ENCODE measurements around the gene DUSP1. TPM values are rescaled to one million over a fixed set of nuclear protein-coding genes. Genes with fewer than 3 reads are reported as not detected.
"Not testable (repeated sequence)": the region's sequence is repeated elsewhere in the genome, so short reads cannot be mapped to it uniquely, and the experiment has no call there.

DUSP1 gene
- total RNA-seq = 203 and 294 TPM in 2 replicates

GRCh38 chr5:172770675-172771438 lies at the start of gene DUSP1:
DUSP1 (minus strand) TSS chr5:172771195; CDS start chr5:172770952, 243 bp downstream.
- peak; percentile 85 for DNase-seq (ENCODE audit: low read depth)

GRCh38 chr5:172820046-172820767 lies 49.2 kb upstream of the DUSP1 start:
- peak; percentile 83 for DNase-seq (ENCODE audit: low read depth)

- DNase-seq (ENCODE audit: low read depth) = no peak
Measured at GRCh38 chr5:172819569-172819968, 48.6 kb upstream of the DUSP1 start.

GRCh38 chr5:172818081-172818480 lies 47.1 kb upstream of the DUSP1 start:
- no peak for DNase-seq (ENCODE audit: low read depth)

- DNase-seq (ENCODE audit: low read depth) = no peak
Measured at GRCh38 chr5:172817664-172818063, 46.7 kb upstream of the DUSP1 start.

GRCh38 chr5:172816925-172817562 lies 46.0 kb upstream of the DUSP1 start:
- DNase-seq (ENCODE audit: low read depth) = peak; percentile 59

- no peak for DNase-seq (ENCODE audit: low read depth)
Measured at GRCh38 chr5:172815631-172816030, 44.6 kb upstream of the DUSP1 start.

- not testable (repeated sequence) for DNase-seq (ENCODE audit: low read depth)
Measured at GRCh38 chr5:172810996-172811395, 40.0 kb upstream of the DUSP1 start.

GRCh38 chr5:172809774-172810173 lies 38.8 kb upstream of the DUSP1 start:
- no peak for DNase-seq (ENCODE audit: low read depth)

- no peak for DNase-seq (ENCODE audit: low read depth)
Measured at GRCh38 chr5:172807766-172808311, 36.8 kb upstream of the DUSP1 start.

GRCh38 chr5:172806897-172807672 lies 36.1 kb upstream of the DUSP1 start:
- DNase-seq (ENCODE audit: low read depth) = peak; percentile 87

GRCh38 chr5:172805736-172806255 lies 34.8 kb upstream of the DUSP1 start:
- no peak for DNase-seq (ENCODE audit: low read depth)

- no peak for DNase-seq (ENCODE audit: low read depth)
Measured at GRCh38 chr5:172805018-172805683, 34.2 kb upstream of the DUSP1 start.

- DNase-seq (ENCODE audit: low read depth) = peak; percentile 47
Measured at GRCh38 chr5:172802567-172803176, 31.7 kb upstream of the DUSP1 start.

GRCh38 chr5:172802112-172802511 lies 31.1 kb upstream of the DUSP1 start:
- DNase-seq (ENCODE audit: low read depth) = no peak

- peak; percentile 96 for DNase-seq (ENCODE audit: low read depth)
Measured at GRCh38 chr5:172801179-172801671, 30.2 kb upstream of the DUSP1 start.

- peak; percentile 91 for DNase-seq (ENCODE audit: low read depth)
Measured at GRCh38 chr5:172800088-172800551, 29.1 kb upstream of the DUSP1 start.

GRCh38 chr5:172799416-172799815 lies 28.4 kb upstream of the DUSP1 start:
- no peak for DNase-seq (ENCODE audit: low read depth)

GRCh38 chr5:172798422-172799215 lies 27.6 kb upstream of the DUSP1 start:
- DNase-seq (ENCODE audit: low read depth) = peak; percentile 95

All from renal cortical epithelial cell (primary cell).